Activated CD8-positive, alpha-beta memory T cell treated with anti-CD3 and anti-CD28 coated beads for 36 hours (primary cell): Measurements from ENCODE around the gene CAMKK2. TPM values are rescaled to one million over a fixed set of nuclear protein-coding genes. Genes with fewer than 3 reads are reported as not detected.

Source experiments
- CTCF ChIA-PET: fragments of 350-600 bp; sonication (Branson Sonifier 250); formaldehyde crosslinking; loops from one replicate; lab custom pipeline; 2021; ENCODE audit warnings: antibody characterized with exemption; lab: Charles Lee
- POLR2A ChIA-PET: fragments of 350-600 bp; sonication (Branson Sonifier 250); formaldehyde crosslinking; loops from one replicate; lab custom pipeline; 2021; ENCODE audit warnings: antibody characterized with exemption; lab: Charles Lee
- total RNA-seq, 2 experiments: library from RNA; stranded (reverse); gene quantifications; one replicate each; pipeline ENCODE4 v1.2.3, GENCODE V29; 2021

CAMKK2 gene
- total RNA-seq, 2 experiments from 2014 or later: 39.7 to 41.8 TPM

DNA sequence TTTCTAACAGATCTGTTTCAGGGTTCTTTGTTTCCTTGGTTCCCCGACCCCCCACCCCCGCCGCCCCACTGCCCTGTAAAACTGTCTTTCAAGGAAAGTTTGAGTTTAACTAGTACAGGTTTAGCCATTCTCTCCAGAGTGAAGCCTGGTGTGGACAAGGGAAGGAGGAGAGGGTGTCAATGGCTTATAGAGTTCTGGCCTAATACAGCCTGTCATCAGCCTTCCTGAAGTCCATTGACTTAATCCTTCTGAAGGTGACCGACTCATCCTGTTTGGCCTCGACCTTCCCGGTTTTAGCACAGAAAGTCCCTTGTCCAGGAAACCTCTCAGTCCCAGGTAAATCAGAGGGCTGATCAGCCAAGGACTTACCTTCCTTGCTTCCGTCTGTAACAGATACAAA is 97.6 kb downstream of the CAMKK2 start:
- CTCF ChIA-PET: no interaction called here
- POLR2A ChIA-PET: no interaction called here

DNA sequence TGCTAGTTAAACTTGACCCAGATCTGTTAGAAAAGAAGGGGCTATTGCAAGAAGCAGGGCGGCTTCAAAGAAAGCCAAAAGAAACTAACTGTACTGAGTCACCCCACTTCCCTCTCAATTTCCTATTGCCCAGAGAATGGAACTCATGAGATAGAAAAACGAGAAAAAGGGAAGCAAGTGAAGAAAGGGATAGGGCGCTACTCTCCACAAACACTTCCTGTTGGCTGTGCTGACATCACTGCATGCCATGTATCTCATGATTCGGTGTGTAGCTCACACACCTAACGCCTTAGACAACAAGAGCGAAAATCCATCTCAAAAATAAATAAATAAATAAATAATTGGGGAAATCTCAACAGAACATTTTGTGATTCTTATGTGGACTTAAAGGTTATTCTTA is 99.6 kb downstream of the CAMKK2 start:
- CTCF ChIA-PET: no interaction called here
- POLR2A ChIA-PET: no interaction called here

DNA sequence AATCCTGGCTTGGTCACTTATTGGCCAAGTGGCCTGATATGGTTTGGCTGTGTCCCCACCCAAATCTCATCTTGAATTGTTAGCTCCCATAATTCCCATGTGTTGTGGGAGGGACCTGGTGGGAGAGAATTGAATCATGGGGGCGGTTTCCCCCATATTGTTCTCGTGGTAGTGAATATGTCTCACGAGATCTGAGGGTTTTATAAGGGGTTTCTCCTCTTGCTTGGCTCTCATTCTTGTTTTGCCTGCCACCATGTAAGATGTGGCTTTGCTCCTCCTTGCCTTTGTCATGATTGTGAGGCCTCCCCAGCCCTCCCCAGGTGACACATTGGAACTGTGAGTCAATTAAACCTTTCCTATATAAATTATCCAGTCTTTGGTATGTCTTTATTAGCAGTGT is 105.4 kb downstream of the CAMKK2 start:
- CTCF ChIA-PET: no interaction called here
- POLR2A ChIA-PET: no interaction called here

DNA sequence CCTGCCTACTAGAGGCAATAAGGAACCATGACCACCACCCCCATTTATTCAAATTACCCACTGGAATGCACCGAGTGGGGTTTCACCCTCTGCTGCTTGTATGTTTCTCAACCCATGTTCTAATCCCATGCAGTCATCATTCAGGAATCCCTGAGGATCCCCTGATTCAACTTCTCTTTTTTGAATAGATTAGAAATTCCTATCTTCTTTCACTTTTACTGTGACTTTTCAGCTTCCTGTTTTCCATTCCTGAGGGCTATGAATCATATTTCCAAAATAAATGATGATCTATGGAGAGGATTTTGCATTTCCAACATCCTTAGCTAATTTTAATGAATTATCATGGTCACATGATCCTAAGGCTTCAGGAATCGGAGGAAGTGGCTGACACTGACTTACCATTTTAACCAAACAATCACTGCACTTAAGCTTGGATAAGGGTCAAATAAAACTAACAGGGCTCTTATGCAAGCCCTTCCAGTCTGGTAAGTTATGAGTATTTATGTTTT is 105.9 kb downstream of the CAMKK2 start:
- ChIA-PET POLR2A (no interaction called here), CTCF (interaction anchor here (0.9 to 1.0 kb wide), 2 partner anchors 16 to 64 kb away, joined by 4 read pairs; no protein-coding TSS in a partner anchor)

DNA sequence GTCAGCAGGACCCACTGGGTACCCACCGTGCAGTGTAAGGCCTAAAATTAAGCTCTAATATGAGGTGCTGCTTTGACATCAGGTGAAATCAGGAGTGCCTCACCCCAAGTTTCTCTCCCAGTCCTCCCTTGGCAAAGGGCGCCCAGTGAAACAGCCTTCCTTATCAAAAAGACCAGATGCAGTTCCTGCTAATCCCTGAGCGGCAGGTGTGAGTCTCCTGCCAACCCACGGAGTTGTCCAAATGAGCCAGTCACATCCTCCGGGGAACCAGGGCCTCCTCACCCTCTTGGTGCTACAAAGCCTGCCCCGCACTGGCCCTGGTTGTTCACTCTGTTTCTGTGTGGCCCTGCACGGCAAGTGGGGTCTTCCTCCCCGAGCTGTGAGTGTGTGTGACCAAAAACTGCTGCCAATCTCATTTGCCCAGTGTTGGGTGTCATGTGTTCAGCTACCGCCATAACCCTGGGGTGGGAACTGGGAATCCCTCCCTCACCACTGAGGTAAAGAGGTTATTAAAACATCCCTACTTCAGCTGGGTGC is 106.8 kb downstream of the CAMKK2 start:
- ChIA-PET CTCF (interaction anchor here (0.9 to 1.5 kb wide), 3 partner anchors 16 to 63 kb away, joined by 3 to 4 read pairs (median 4); no protein-coding TSS in a partner anchor), POLR2A (no interaction called here)

DNA sequence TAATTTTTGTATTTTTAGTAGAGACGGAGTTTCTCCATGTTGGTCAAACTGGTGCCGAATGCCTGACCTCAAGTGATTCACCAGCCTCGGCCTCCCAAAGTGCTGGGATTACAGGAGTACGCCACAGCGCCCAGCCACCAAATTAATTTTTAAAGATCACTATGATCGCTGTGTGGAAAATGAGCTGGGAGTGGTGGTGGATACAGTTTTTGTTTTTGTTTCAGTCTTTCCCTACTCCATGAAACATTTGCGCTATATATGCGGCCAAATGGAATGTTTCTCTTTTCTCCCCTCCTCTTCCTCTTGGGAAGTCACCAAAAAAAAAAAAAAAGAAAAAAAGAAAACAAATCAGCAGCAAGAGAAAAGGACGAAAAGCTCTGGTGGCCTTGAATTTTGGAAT is 107.4 kb downstream of the CAMKK2 start:
- POLR2A ChIA-PET: no interaction called here

DNA sequence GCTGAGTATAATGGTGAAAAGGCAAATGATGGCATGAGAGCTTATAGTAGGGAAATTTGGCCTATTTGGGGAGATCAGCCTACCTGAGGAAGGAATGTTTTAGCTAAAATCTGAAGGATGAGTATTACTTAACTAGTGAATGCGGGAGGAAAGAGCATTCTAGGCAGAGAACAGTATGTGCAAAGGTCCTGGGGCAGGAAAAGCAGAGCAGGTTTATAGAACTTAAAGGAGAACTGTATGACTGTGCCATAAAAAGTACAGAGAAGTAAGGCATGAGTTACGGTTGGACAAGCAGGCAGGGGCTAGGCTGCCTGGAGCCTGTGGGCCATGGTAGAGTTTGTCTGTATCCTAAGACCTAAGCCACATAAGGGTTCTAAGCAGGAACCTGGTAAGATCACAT is 108.3 kb downstream of the CAMKK2 start:
- CTCF ChIA-PET: interaction anchor here (1.5 kb wide), 1 partner anchor 27 kb away, joined by 3 read pairs; no protein-coding TSS in a partner anchor
- POLR2A ChIA-PET: no interaction called here

More for the DNA sequence above, 107.4 kb downstream of the CAMKK2 start:
- CTCF ChIA-PET: interaction anchor here (1.5 kb wide), 1 partner anchor 26 kb away, joined by 3 read pairs; no protein-coding TSS in a partner anchor

Other genes starting within 250 kb of the CAMKK2 start
- gene P2RX7, start 163.8 kb downstream of the CAMKK2 start, total RNA-seq: 1 to 10 TPM; 3.4 to 5.0 TPM
- gene P2RX4, start 86.6 kb downstream of the CAMKK2 start, total RNA-seq: 10 to 100 TPM; 30.7 to 35.0 TPM
- gene ANAPC5, start 55.7 kb upstream of the CAMKK2 start, total RNA-seq: 100 to 1,000 TPM; 131 to 134 TPM
- gene RNF34, start 103.4 kb upstream of the CAMKK2 start, total RNA-seq: 10 to 100 TPM; 77.2 to 82.8 TPM